ENCODE data around the gene GATA5. TPM values are rescaled to one million over a fixed set of nuclear protein-coding genes. Genes with fewer than 3 reads are reported as not detected.

GATA5 gene
- total and polyA plus RNA-seq, 2 donors (not counting 3 experiments of a cell fraction or from before 2014, with no cell fraction given) = not detected

DNA sequence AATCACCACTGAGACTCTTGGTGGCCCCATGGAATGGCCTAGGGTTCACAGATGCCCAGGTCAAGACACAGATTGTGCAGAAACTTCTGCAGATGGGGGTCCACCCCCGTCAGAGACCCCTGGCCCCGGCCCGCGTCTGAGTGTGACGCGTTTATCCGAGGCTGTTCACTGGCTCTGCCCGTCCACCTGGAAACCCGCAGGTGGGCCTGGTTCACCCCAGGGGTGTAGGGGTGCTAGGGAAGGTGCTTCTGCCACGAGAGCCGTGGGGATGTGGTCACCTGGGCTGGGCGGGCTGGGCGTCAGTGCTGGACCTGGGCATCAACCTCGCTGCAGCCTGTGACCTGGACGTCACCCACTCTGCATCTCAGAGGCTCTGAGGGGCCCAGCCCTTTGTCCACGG lies 39.5 kb upstream of the GATA5 start:
- no peak for DNase-seq (ENCODE audit: low read depth, low spot score)
- no peak overlapping the region for H3K4me3 ChIP-seq (replicated peaks in 1 of 3; ENCODE audit: insufficient read depth in 1 of 3, low read depth in 1 of 3, low read length in 3 of 3)
- no peaks in the 10 kb centered on the region for H3K79me2 ChIP-seq (ENCODE audit: control insufficient read depth, insufficient read depth, low read length)
- no peaks in the 10 kb centered on the region for H4K20me1 ChIP-seq (replicated peaks; ENCODE audit: control insufficient read depth, extremely low read depth, insufficient read depth, low read length)
- H3K27ac ChIP-seq (ENCODE audit: insufficient read depth, low read depth, low read length) = no peak overlapping the region
- dilution Hi-C loops (cut with MboI; ENCODE audit: extremely low pct_ligation_motif_present, low sequenced_read_pairs) (no loop called here), intact Hi-C loops (cut with micrococcal nuclease) (no loop called here)
- H3K9me3 ChIP-seq (replicated peaks; ENCODE audit: control insufficient read depth, insufficient read depth, low read length) = no peaks in the 10 kb centered on the region
- H3K9me1 ChIP-seq (replicated peaks; ENCODE audit: control insufficient read depth, extremely low read depth, insufficient read depth, low read length) = no peaks in the 10 kb centered on the region
- H3K9ac ChIP-seq (replicated peaks; ENCODE audit: extremely low read depth, insufficient read depth, low read length) = no peak overlapping the region
- H3K27me3 ChIP-seq (ENCODE audit: control insufficient read depth in 2 of 2, insufficient read depth in 2 of 2, low read length in 2 of 2) = peaks cover 0 to 2% of the 10 kb centered on the region in 2 experiments
- no TSS peak for BruUV-seq (replicated peaks)
- CTCF ChIA-PET = interaction anchor here (1.1 to 1.2 kb wide), 3 partner anchors 16 to 276 kb away, joined by 3 to 7 read pairs (median 6); no protein-coding TSS in a partner anchor
- no peaks in the 10 kb centered on the region for H3K4me1 ChIP-seq (ENCODE audit: control insufficient read depth, extremely low read depth, insufficient read depth, low read length)
- TF ChIP-seq EZH2 (IDR thresholded peaks at IDR 0.05; ENCODE audit: borderline replicate concordance, low read depth, low read length, severe bottlenecking) (no peak), GATA2 (IDR thresholded peaks at IDR 0.05; ENCODE audit: insufficient read depth, insufficient read length, low read depth, low read length) (no peak), POLR2AphosphoS5 (IDR thresholded peaks at IDR 0.05; ENCODE audit: insufficient read depth, low read depth, low read length) (no peak), POLR2A (IDR thresholded peaks at IDR 0.05; ENCODE audit: low read depth, low read length) (no peak), MYC (IDR thresholded peaks at IDR 0.05; ENCODE audit: low read depth, low read length) (no peak), FOS (IDR thresholded peaks at IDR 0.05; ENCODE audit: borderline replicate concordance, insufficient read depth, low read length) (no peak), JUN (IDR thresholded peaks at IDR 0.05; ENCODE audit: borderline replicate concordance, insufficient read depth, insufficient read length, low read depth) (no peak)
- TF ChIP-seq, protein P1, sequence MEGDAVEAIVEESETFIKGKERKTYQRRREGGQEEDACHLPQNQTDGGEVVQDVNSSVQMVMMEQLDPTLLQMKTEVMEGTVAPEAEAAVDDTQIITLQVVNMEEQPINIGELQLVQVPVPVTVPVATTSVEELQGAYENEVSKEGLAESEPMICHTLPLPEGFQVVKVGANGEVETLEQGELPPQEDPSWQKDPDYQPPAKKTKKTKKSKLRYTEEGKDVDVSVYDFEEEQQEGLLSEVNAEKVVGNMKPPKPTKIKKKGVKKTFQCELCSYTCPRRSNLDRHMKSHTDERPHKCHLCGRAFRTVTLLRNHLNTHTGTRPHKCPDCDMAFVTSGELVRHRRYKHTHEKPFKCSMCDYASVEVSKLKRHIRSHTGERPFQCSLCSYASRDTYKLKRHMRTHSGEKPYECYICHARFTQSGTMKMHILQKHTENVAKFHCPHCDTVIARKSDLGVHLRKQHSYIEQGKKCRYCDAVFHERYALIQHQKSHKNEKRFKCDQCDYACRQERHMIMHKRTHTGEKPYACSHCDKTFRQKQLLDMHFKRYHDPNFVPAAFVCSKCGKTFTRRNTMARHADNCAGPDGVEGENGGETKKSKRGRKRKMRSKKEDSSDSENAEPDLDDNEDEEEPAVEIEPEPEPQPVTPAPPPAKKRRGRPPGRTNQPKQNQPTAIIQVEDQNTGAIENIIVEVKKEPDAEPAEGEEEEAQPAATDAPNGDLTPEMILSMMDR (IDR thresholded peaks at IDR 0.05; ENCODE audit: extremely low read depth in 1 of 2, insufficient read depth in 1 of 2, low read depth in 1 of 2, low read length in 2 of 2) = no peak
- TF ChIP-seq, protein P2, sequence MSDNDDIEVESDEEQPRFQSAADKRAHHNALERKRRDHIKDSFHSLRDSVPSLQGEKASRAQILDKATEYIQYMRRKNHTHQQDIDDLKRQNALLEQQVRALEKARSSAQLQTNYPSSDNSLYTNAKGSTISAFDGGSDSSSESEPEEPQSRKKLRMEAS (IDR thresholded peaks at IDR 0.05; ENCODE audit: insufficient read depth, insufficient read length) = no peak
- no peak overlapping the region for H3K4me2 ChIP-seq (ENCODE audit: insufficient read depth, low read length)
- POLR2A ChIA-PET = no interaction called here
- no peaks in the 10 kb centered on the region for H3K36me3 ChIP-seq (ENCODE audit: control insufficient read depth in 2 of 2, extremely low read depth in 1 of 2, insufficient read depth in 2 of 2, low read length in 2 of 2)
- FAIRE-seq = no peak
- no peak overlapping the region for H2AFZ ChIP-seq (ENCODE audit: low read depth, low read length)

Data from endothelial cell of umbilical vein (primary cell).